ENCODE results near the gene SIGMAR1. TPM values are rescaled to one million over a fixed set of nuclear protein-coding genes. Genes with fewer than 3 reads are reported as not detected.

SIGMAR1 gene
- total RNA-seq, 1 donor from 2014 or later, result 73.2 TPM

DNA sequence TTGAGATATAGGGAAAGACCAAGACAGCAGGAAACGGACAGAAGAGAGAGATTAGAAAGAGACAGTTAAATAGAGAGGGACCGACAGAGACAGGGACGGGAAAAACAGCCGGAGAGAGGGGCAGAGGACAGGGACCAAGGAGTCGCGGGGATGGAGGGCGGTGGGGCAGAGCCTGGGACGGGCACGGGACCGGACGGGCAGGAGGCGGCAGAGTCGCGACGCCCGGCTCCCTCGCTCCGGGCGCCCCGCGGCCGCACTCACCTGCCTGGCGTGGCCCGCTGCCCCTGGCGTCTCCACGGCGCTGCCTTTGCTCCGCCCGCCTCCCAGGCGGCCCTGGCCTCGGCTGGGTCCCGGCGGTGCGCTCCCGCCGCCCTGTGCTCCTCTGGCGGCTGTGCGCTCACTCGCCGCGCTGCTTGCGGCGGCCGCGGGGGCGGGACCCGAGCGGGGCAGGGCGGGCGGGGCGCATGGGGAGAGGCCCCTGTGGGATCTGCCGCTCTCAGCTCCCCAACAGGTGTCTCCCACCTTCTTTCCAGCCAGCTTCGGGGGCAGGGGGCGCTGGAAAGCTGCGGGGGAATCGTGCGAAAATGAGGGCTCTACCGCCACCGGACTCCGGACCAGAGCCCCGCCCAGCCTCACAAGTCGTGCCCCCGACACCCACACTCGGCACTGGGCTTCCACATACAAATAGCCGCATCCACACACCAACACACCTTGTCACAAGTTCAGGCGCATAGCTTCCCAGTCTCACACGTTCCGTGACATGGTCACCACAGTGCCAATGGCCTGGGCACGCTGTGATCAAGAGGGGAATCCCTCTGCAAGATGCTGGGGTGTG is 8.7 kb downstream of the SIGMAR1 start, which contains the start of gene ARID3C:
TSS of gene ARID3C (minus strand) at position 411 of the 835 bp plus-strand sequence. CDS start 1,052 bp downstream, outside the sequence.
- H3K4me1 Mint-ChIP-seq (ENCODE audit: low read depth, unreplicated experiment), result peaks cover 1% of the 10 kb centered on the region
- no peaks in the 10 kb centered on the region for H3K36me3 Mint-ChIP-seq (ENCODE audit: low read depth, unreplicated experiment)
- H3K4me1 ChIP-seq (ENCODE audit: insufficient read depth, low read length), result peaks cover 4% of the 10 kb centered on the region
- H3K36me3 ChIP-seq (ENCODE audit: insufficient read depth, low read length), result no peaks in the 10 kb centered on the region
- no peaks in the 10 kb centered on the region for H3K9me3 Mint-ChIP-seq (ENCODE audit: unreplicated experiment)
- H3K27ac Mint-ChIP-seq (ENCODE audit: unreplicated experiment), result no peak within 1 kb of the TSS
- no peaks in the 10 kb centered on the region for H3K79me2 ChIP-seq (ENCODE audit: insufficient read depth, low read length)
- H4K20me1 ChIP-seq (ENCODE audit: insufficient read depth, low read length), result peaks cover 9% of the 10 kb centered on the region
- H3K27ac ChIP-seq (ENCODE audit: low read depth, low read length), result no peak within 1 kb of the TSS
- peak within 1 kb of the TSS; percentile 80 for H3K4me2 ChIP-seq (ENCODE audit: low read length)
- peak within 1 kb of the TSS; percentile 52 for H2AFZ ChIP-seq (ENCODE audit: low read depth, low read length)
- no peaks in the 10 kb centered on the region for H3K9me3 ChIP-seq (ENCODE audit: insufficient read depth, low read depth, low read length)
- peak within 1 kb of the TSS; percentile 37 for H3K4me3 ChIP-seq (ENCODE audit: insufficient read depth, low read depth, low read length)
- TF ChIP-seq CTCF (IDR thresholded peaks at IDR 0.05; ENCODE audit: insufficient read depth, low read depth, low read length) (no peak), EZH2 (IDR thresholded peaks at IDR 0.05; ENCODE audit: insufficient read depth, low read length) (peak; percentile 81)
- peak within 1 kb of the TSS; percentile 70 for H3K4me3 Mint-ChIP-seq (ENCODE audit: unreplicated experiment)
- FAIRE-seq (no peak), DNase-seq (ENCODE audit: low read depth) (no peak)
- no peak within 1 kb of the TSS for H3K9ac ChIP-seq (ENCODE audit: low read length)
- H3K27me3 ChIP-seq (ENCODE audit: insufficient read depth, low read length), result peaks cover 64% of the 10 kb centered on the region
- H3K27me3 Mint-ChIP-seq (ENCODE audit: low read depth, unreplicated experiment), result peaks cover 67% of the 10 kb centered on the region

GRCh38 chr9:34627716-34628655 is 9.6 kb downstream of the SIGMAR1 start:
- Histone ChIP-seq H3K9ac (ENCODE audit: low read length) (no peak overlapping the region), H3K27ac (ENCODE audit: low read depth, low read length) (no peak overlapping the region), H3K27me3 (ENCODE audit: insufficient read depth, low read length) (peaks cover 70% of the 10 kb centered on the region), H3K4me2 (ENCODE audit: low read length) (peak overlapping the region; percentile 80), H3K9me3 (ENCODE audit: insufficient read depth, low read depth, low read length) (no peaks in the 10 kb centered on the region), H3K4me3 (ENCODE audit: insufficient read depth, low read depth, low read length) (no peak overlapping the region), H2AFZ (ENCODE audit: low read depth, low read length) (peak overlapping the region; percentile 41), H4K20me1 (ENCODE audit: insufficient read depth, low read length) (peaks cover 6% of the 10 kb centered on the region), H3K79me2 (ENCODE audit: insufficient read depth, low read length) (no peaks in the 10 kb centered on the region), H3K36me3 (ENCODE audit: insufficient read depth, low read length) (no peaks in the 10 kb centered on the region), H3K4me1 (ENCODE audit: insufficient read depth, low read length) (peaks cover 4% of the 10 kb centered on the region)
- Mint-ChIP-seq H3K4me1 (ENCODE audit: low read depth, unreplicated experiment) (peaks cover 1% of the 10 kb centered on the region), H3K27me3 (ENCODE audit: low read depth, unreplicated experiment) (peaks cover 69% of the 10 kb centered on the region), H3K4me3 (ENCODE audit: unreplicated experiment) (peak overlapping the region; percentile 70), H3K9me3 (ENCODE audit: unreplicated experiment) (no peaks in the 10 kb centered on the region), H3K36me3 (ENCODE audit: low read depth, unreplicated experiment) (no peaks in the 10 kb centered on the region), H3K27ac (ENCODE audit: unreplicated experiment) (no peak overlapping the region)
- no peak for DNase-seq (ENCODE audit: low read depth)
- FAIRE-seq, result no peak
- peak; percentile 62 for TF ChIP-seq EZH2 (IDR thresholded peaks at IDR 0.05; ENCODE audit: insufficient read depth, low read length)
- TF ChIP-seq CTCF (IDR thresholded peaks at IDR 0.05; ENCODE audit: insufficient read depth, low read depth, low read length), result no peak

Data from astrocyte (in vitro differentiated cells and primary cell).